ENCODE data around the gene RHBDL1. TPM values are rescaled to one million over a fixed set of nuclear protein-coding genes. Genes with fewer than 3 reads are reported as not detected.

Gene RHBDL1
- total and polyA plus RNA-seq, 2 of the 8 experiments (the other 6 are each of a cell fraction or from before 2014, with no cell fraction given): 4.0 to 8.1 TPM

DNA sequence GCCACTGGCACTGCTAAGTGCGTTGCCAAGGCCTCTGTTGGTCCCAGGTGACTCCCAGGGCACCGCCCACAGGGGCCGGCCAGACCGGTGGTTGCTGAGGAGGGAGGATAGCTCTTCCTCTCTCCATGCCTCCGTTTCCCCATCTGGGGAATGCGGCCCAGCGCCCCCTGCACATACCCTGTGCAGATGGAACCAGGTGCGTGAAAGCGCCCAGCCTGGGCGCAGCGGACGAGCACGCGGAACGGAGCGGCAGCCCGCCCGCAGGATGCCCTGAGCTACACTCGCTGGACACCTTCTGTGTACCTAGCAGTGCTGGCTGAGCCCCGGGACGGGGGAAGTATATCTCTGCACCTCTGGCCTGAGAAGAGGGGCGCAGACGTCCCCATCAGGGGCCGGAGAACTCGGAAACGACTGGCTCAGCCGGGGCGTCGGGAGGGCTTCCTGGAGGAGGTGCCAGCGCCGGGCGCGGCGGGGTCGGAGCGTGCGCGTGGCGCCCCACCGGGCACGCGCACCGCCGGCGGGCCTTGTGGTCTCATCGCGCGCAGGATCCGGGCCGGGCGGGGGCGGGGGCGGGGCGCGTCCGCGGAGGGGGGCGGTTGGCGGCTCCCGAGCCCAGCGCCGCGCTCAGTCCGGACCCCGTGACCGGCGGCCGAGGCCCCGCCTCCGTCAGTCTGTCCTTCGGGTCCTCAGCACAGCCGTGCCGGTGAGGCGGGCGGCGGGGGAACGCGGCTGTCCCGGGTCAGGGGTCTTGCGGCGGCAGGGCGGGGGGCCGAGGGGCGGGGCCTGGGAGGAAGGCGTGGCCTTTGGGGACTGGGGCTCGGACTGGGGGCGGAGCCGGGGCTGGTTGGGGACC, 51.2 kb downstream of the RHBDL1 start, which contains the start of the genes CCDC78 and HAGHL:
Gene CCDC78 (minus strand): TSS at position 6 of the 853 bp plus-strand sequence. CDS start 76 bp downstream, outside the sequence.
Gene HAGHL (plus strand): TSS at position 669 of the 853 bp plus-strand sequence. CDS start 404 bp downstream, outside the sequence.
- whole genome bisulfite sequencing, 2 experiments (ENCODE audit: extremely low coverage in 1 of 2, insufficient coverage in 1 of 2, insufficient read length in 1 of 2, insufficient replicate concordance in 2 of 2, low coverage in 1 of 2, low lambda C conversion rate in 2 of 2, missing lambda C conversion rate in 1 of 2): 2% methylated on average over 58 of the region's 88 CpGs; no CpG with 5 or more reads in 1 of the 2 experiments
- peak; percentile 35; the same call in 1 of the 2 replicates for TF ChIP-seq TBP (IDR thresholded peaks at IDR 0.05; ENCODE audit: low read depth, low read length)
- peak; percentile 7; the same call in 1 of the 2 replicates for TF ChIP-seq TEAD4 (IDR thresholded peaks at IDR 0.05; ENCODE audit: low read depth, low read length)
- TF ChIP-seq EGR1 (IDR thresholded peaks at IDR 0.05; ENCODE audit: borderline replicate concordance, low read depth, low read length): no peak
- peak; percentile 36; the same call in 1 of the 2 replicates for TF ChIP-seq BACH1 (IDR thresholded peaks at IDR 0.05; ENCODE audit: low read length)
- TF ChIP-seq, protein P1, sequence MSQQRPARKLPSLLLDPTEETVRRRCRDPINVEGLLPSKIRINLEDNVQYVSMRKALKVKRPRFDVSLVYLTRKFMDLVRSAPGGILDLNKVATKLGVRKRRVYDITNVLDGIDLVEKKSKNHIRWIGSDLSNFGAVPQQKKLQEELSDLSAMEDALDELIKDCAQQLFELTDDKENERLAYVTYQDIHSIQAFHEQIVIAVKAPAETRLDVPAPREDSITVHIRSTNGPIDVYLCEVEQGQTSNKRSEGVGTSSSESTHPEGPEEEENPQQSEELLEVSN (IDR thresholded peaks at IDR 0.05): peak; percentile 40; the same call in 1 of the 2 replicates
- TF ChIP-seq CREB1 (IDR thresholded peaks at IDR 0.05): no peak
- no peak for TF ChIP-seq POLR2AphosphoS5 (IDR thresholded peaks at IDR 0.05; ENCODE audit: low read depth, low read length)
- no peak for TF ChIP-seq HDAC2 (IDR thresholded peaks at IDR 0.05; ENCODE audit: borderline replicate concordance in 1 of 2, low read depth in 2 of 2, low read length in 2 of 2)

More for the DNA sequence above, 51.2 kb downstream of the RHBDL1 start, which contains the start of the genes CCDC78 and HAGHL:
- peak within 1 kb of the TSS; percentile 93 to 99 for H3K4me2 ChIP-seq (ENCODE audit: insufficient read depth in 1 of 2, low read depth in 2 of 2, low read length in 2 of 2)
- H3K79me2 ChIP-seq (ENCODE audit: control insufficient read depth in 1 of 2, insufficient read depth in 2 of 2, low read length in 2 of 2): no peaks in the 10 kb centered on the region
- H3K23ac ChIP-seq (ENCODE audit: insufficient read length): no peak within 1 kb of the TSS
- DNase-seq (ENCODE audit: low read depth in 1 of 2, low spot score in 2 of 2) (peak in 1 of 2 experiments; percentile 91), FAIRE-seq (no peak)
- H3K79me1 ChIP-seq (ENCODE audit: low read depth, low read length): no peaks in the 10 kb centered on the region
- H3K4me1 ChIP-seq (replicated peaks in 1 of 4; ENCODE audit: control insufficient read depth in 3 of 4, insufficient read depth in 4 of 4, low read length in 3 of 4): peaks cover 0 to 14% (median 8%) of the 10 kb centered on the region in 4 experiments; a peak in 5 of 7 replicates
- peak within 1 kb of the TSS; percentile 3; the same call in 1 of the 2 replicates for H3K27ac ChIP-seq (ENCODE audit: low read depth, low read length)
- peak within 1 kb of the TSS; percentile 68; the same call in 1 of the 2 replicates for H2BK12ac ChIP-seq (ENCODE audit: low read depth, low read length)
- H3K9me3 ChIP-seq (ENCODE audit: insufficient read depth in 2 of 2, low read depth in 1 of 2, low read length in 1 of 2): no peaks in the 10 kb centered on the region; a peak in 1 of 4 replicates
- 0 out of 2 replicates have a peak within 1 kb of the TSS, but pooled peaks have one; percentile 24 for H2BK5ac ChIP-seq (ENCODE audit: low read depth, low read length)
- peak within 1 kb of the TSS; percentile 99 for H3K4ac ChIP-seq (replicated peaks; ENCODE audit: insufficient read length, low read depth, low read length)
- H4K91ac ChIP-seq (replicated peaks; ENCODE audit: insufficient read length, low read length): peak within 1 kb of the TSS; percentile 93
- ChIA-PET POLR2A (ENCODE audit: partially characterized antibody) (interaction anchor here (0.8 to 23.0 kb wide), 15 partner anchors 0 to 77 kb away, joined by 3 to 353 read pairs (median 5); partner anchors contain the start of genes ANTKMT, CCDC78, CHTF18 and CIAO3), CTCF (ENCODE audit: partially characterized antibody) (interaction anchor here (0.9 to 35.8 kb wide), 5 partner anchors 10 to 329 kb away, joined by 3 to 977 read pairs (median 424); partner anchors contain the start of genes ANTKMT, CCDC78, CHTF18 and CIAO3)
- H2AFZ ChIP-seq (ENCODE audit: low read length): peak within 1 kb of the TSS; percentile 10; the same call in 1 of the 2 replicates
- H3K9ac ChIP-seq (replicated peaks in 1 of 4; ENCODE audit: extremely low read depth in 1 of 4, low read depth in 3 of 4, low read length in 3 of 4): peak within 1 kb of the TSS in 2 of 4 experiments; percentile 22 to 37; a peak in 4 of 7 replicates
- 0 out of 2 replicates have a peak within 1 kb of the TSS, but pooled peaks have one; percentile 80 for H2BK20ac ChIP-seq (ENCODE audit: low read length)
- H3K36me3 ChIP-seq (ENCODE audit: control insufficient read depth in 2 of 4, insufficient read depth in 4 of 4, low read length in 3 of 4): peaks cover 0 to 6% (median 0%) of the 10 kb centered on the region in 4 experiments; a peak in 1 of 8 replicates
- peaks cover 0 to 16% (median 5%) of the 10 kb centered on the region in 4 experiments; a peak in 4 of 7 replicates for H3K27me3 ChIP-seq (replicated peaks in 1 of 4; ENCODE audit: control insufficient read depth in 3 of 4, extremely low read depth in 1 of 4, insufficient read depth in 3 of 4, low read length in 3 of 4)
- peak within 1 kb of the TSS; percentile 33 to 83 (median 52) for H3K4me3 ChIP-seq (ENCODE audit: extremely low read depth in 1 of 4, insufficient read depth in 2 of 4, low read depth in 3 of 4, low read length in 4 of 4)
- 0 out of 2 replicates have a peak within 1 kb of the TSS, but pooled peaks have one; percentile 75 for H2AK5ac ChIP-seq (ENCODE audit: low read depth, low read length)
- H3K18ac ChIP-seq (ENCODE audit: extremely low read depth, low read length): peak within 1 kb of the TSS; percentile 71
- no peak within 1 kb of the TSS for H2BK120ac ChIP-seq (replicated peaks; ENCODE audit: low read depth, low read length)
- peak within 1 kb of the TSS; percentile 16 for H3K56ac ChIP-seq (replicated peaks; ENCODE audit: insufficient read length, low read depth, low read length)
- H2BK15ac ChIP-seq (ENCODE audit: low read length): peak within 1 kb of the TSS; percentile 81; the same call in 1 of the 2 replicates
- peak within 1 kb of the TSS; percentile 24 for H4K5ac ChIP-seq (ENCODE audit: insufficient read length, low read depth, low read length)
- H4K20me1 ChIP-seq (replicated peaks in 1 of 2; ENCODE audit: control insufficient read depth in 1 of 2, insufficient read depth in 2 of 2, low read length in 2 of 2): peaks cover 3 to 12% of the 10 kb centered on the region in 2 experiments
- peak within 1 kb of the TSS; percentile 63 for H3K14ac ChIP-seq (ENCODE audit: insufficient read length)
- H4K8ac ChIP-seq (ENCODE audit: extremely low read depth, insufficient read depth, low read length): peak within 1 kb of the TSS; percentile 68
- H3K23me2 ChIP-seq (ENCODE audit: low read depth, low read length): peaks cover 19% of the 10 kb centered on the region; the same call in 1 of the 2 replicates
